ENCODE measurements around the gene SAMD3.

SAMD3 gene

GRCh38 chr6:130162421-130162820 lies 60.3 kb downstream of the SAMD3 start:
- H4K20me1 ChIP-seq (ENCODE audit: low read depth, low read length), result no peaks in the 10 kb centered on the region
- no peaks in the 10 kb centered on the region for H3K79me2 ChIP-seq (ENCODE audit: insufficient read depth, low read length)
- H3K9me3 ChIP-seq (ENCODE audit: insufficient read depth, low read length), result no peaks in the 10 kb centered on the region
- TF ChIP-seq EZH2phosphoT487 (conservative IDR thresholded peaks at IDR 0.05; ENCODE audit: low read length), result no peak
- no peak for TF ChIP-seq CTCF (IDR thresholded peaks at IDR 0.05; ENCODE audit: insufficient read depth, low read length, poor library complexity, severe bottlenecking)
- H3K4me2 ChIP-seq (ENCODE audit: low read depth, low read length, poor library complexity, severe bottlenecking), result no peak overlapping the region
- no peaks in the 10 kb centered on the region for H3F3A ChIP-seq (ENCODE audit: insufficient read depth)
- H3K36me3 ChIP-seq (ENCODE audit: low read length), result no peaks in the 10 kb centered on the region
- H3K4me3 ChIP-seq (ENCODE audit: insufficient read depth, low read length, poor library complexity, severe bottlenecking), result no peak overlapping the region
- no peak overlapping the region for H3K9ac ChIP-seq (ENCODE audit: low read length)
- no peaks in the 10 kb centered on the region for H3K9me2 ChIP-seq (replicated peaks; ENCODE audit: insufficient read depth, low read length)
- no peaks in the 10 kb centered on the region for H3K27me3 ChIP-seq (ENCODE audit: low read length)
- no peak overlapping the region for H3K27ac ChIP-seq (ENCODE audit: low read depth, low read length)
- H2AFZ ChIP-seq (ENCODE audit: low read depth, low read length, severe bottlenecking), result no peak overlapping the region

GRCh38 chr6:130161683-130162404 lies 60.9 kb downstream of the SAMD3 start:
- Histone ChIP-seq H3K79me2 (ENCODE audit: insufficient read depth, low read length) (no peaks in the 10 kb centered on the region), H3K27me3 (ENCODE audit: low read length) (no peaks in the 10 kb centered on the region), H3K9me2 (replicated peaks; ENCODE audit: insufficient read depth, low read length) (no peaks in the 10 kb centered on the region), H4K20me1 (ENCODE audit: low read depth, low read length) (no peaks in the 10 kb centered on the region), H3K36me3 (ENCODE audit: low read length) (no peaks in the 10 kb centered on the region), H2AFZ (ENCODE audit: low read depth, low read length, severe bottlenecking) (no peak overlapping the region), H3K9ac (ENCODE audit: low read length) (no peak overlapping the region), H3K4me2 (ENCODE audit: low read depth, low read length, poor library complexity, severe bottlenecking) (no peak overlapping the region), H3K9me3 (ENCODE audit: insufficient read depth, low read length) (no peaks in the 10 kb centered on the region), H3K27ac (ENCODE audit: low read depth, low read length) (no peak overlapping the region), H3F3A (ENCODE audit: insufficient read depth) (no peaks in the 10 kb centered on the region), H3K4me3 (ENCODE audit: insufficient read depth, low read length, poor library complexity, severe bottlenecking) (no peak overlapping the region)
- TF ChIP-seq CTCF (IDR thresholded peaks at IDR 0.05; ENCODE audit: insufficient read depth, low read length, poor library complexity, severe bottlenecking) (no peak), EZH2phosphoT487 (conservative IDR thresholded peaks at IDR 0.05; ENCODE audit: low read length) (no peak)

GRCh38 chr6:130159956-130160355 lies 62.8 kb downstream of the SAMD3 start:
- Histone ChIP-seq H3K79me2 (ENCODE audit: insufficient read depth, low read length) (no peaks in the 10 kb centered on the region), H3K4me3 (ENCODE audit: insufficient read depth, low read length, poor library complexity, severe bottlenecking) (no peak overlapping the region), H3K4me2 (ENCODE audit: low read depth, low read length, poor library complexity, severe bottlenecking) (no peak overlapping the region), H4K20me1 (ENCODE audit: low read depth, low read length) (no peaks in the 10 kb centered on the region), H3K9me3 (ENCODE audit: insufficient read depth, low read length) (no peaks in the 10 kb centered on the region), H3K27me3 (ENCODE audit: low read length) (no peaks in the 10 kb centered on the region), H3K9ac (ENCODE audit: low read length) (no peak overlapping the region), H3F3A (ENCODE audit: insufficient read depth) (no peaks in the 10 kb centered on the region), H3K9me2 (replicated peaks; ENCODE audit: insufficient read depth, low read length) (no peaks in the 10 kb centered on the region), H3K36me3 (ENCODE audit: low read length) (no peaks in the 10 kb centered on the region), H3K27ac (ENCODE audit: low read depth, low read length) (no peak overlapping the region), H2AFZ (ENCODE audit: low read depth, low read length, severe bottlenecking) (no peak overlapping the region)
- TF ChIP-seq CTCF (IDR thresholded peaks at IDR 0.05; ENCODE audit: insufficient read depth, low read length, poor library complexity, severe bottlenecking), result no peak
- no peak for TF ChIP-seq EZH2phosphoT487 (conservative IDR thresholded peaks at IDR 0.05; ENCODE audit: low read length)

Measured in SU-DHL-6 (cell line).